Non-pigmented ciliary epithelial cell (primary cell): ENCODE measurements around the gene TICRR.
"Not testable (repeated sequence)": the region's sequence is repeated elsewhere in the genome, so short reads cannot be mapped to it uniquely, and the experiment has no call there.

Experiments used
- DNase-seq: peaks from one replicate; pipeline ENCODE4 v3.0.0-alpha.2; 2010; ENCODE audit warnings: low read depth

The TICRR gene, protein sequence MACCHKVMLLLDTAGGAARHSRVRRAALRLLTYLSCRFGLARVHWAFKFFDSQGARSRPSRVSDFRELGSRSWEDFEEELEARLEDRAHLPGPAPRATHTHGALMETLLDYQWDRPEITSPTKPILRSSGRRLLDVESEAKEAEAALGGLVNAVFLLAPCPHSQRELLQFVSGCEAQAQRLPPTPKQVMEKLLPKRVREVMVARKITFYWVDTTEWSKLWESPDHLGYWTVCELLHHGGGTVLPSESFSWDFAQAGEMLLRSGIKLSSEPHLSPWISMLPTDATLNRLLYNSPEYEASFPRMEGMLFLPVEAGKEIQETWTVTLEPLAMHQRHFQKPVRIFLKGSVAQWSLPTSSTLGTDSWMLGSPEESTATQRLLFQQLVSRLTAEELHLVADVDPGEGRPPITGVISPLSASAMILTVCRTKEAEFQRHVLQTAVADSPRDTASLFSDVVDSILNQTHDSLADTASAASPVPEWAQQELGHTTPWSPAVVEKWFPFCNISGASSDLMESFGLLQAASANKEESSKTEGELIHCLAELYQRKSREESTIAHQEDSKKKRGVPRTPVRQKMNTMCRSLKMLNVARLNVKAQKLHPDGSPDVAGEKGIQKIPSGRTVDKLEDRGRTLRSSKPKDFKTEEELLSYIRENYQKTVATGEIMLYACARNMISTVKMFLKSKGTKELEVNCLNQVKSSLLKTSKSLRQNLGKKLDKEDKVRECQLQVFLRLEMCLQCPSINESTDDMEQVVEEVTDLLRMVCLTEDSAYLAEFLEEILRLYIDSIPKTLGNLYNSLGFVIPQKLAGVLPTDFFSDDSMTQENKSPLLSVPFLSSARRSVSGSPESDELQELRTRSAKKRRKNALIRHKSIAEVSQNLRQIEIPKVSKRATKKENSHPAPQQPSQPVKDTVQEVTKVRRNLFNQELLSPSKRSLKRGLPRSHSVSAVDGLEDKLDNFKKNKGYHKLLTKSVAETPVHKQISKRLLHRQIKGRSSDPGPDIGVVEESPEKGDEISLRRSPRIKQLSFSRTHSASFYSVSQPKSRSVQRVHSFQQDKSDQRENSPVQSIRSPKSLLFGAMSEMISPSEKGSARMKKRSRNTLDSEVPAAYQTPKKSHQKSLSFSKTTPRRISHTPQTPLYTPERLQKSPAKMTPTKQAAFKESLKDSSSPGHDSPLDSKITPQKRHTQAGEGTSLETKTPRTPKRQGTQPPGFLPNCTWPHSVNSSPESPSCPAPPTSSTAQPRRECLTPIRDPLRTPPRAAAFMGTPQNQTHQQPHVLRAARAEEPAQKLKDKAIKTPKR (N-terminal part only)

GRCh38 chr15:89575146-89575655, at the start of gene TICRR:
Gene TICRR, plus strand, starts transcription at chr15:89575469. Its CDS starts 118 bp downstream, at chr15:89575587.
- peak; percentile 98 for DNase-seq

DNA sequence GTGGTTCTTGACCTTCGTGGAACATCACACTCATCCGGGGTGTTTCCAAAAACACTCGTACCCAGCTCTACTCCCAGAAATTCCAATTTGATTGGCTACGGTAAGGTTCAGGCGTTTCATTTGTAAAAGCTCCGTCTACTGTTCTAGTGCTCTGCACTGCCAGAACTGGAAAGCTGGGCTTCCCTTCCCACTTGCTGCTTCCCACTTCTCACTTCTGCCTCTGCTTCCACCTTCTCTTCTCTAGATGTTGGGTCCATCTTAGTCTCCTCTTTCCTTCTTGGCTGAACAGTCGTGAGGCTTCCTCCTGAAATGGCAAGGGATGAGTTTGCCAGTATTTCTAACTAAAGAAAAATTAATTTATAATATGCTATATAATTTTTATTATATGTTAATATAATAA, 49.1 kb upstream of the TICRR start:
- DNase-seq = no peak

- no peak for DNase-seq
These were observed 48.4 kb upstream of the TICRR start for GRCh38 chr15:89526601-89527441.

- DNase-seq = no peak
These were observed 46.4 kb upstream of the TICRR start for GRCh38 chr15:89528757-89529352.

DNA sequence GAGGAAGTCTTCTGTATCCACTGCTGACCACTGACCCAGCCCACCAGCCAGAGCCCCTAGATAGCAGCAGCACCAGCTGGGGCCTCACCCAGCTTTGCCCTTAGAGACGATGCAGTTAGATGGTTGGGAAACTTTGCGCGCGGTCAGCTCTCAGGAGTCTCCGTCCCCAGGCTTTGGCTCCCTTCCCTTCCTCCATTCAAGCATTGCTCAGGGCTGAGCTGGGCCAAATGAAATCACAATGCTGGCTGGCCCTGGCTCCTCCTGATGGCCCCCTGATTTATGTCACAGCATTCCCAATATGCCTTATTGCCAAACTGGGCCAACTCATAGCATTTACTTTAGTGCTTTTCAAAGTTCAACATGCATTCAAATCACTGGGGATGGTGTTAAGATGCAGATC, 44.3 kb upstream of the TICRR start:
- no peak for DNase-seq

GRCh38 chr15:89531796-89532537, 43.3 kb upstream of the TICRR start:
- DNase-seq = no peak

DNA sequence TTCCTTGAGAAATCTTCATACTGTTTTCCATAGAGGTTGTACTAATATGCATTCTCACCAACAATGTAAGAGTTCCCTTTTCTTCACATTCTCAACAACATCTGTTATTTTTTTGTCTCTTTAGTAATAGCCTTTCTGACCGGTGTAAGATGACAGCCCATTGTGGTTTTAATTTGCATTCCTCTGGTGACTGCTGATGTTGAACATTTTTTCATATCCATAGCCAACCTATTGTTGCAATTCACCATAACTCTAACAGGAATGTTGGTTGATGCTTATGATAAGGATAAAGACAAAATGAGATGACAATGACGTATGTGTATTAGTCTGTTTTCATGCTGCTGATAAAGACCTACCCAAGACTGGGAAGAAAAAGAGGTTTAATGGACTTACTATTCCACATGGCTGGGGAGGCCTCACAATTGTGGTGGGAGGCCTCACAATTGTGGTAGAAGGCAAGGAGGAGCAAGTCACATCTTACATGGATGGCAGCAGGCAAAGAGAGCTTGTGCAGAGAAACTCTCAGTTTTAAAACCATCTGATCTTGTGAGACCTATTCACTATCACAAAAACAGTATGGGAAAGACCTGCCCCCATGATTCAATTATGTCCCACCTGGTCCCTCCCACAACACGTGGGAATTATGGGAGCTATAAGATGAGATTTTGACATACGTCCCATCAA, 41.3 kb upstream of the TICRR start:
- peak; percentile 34 for DNase-seq

DNA sequence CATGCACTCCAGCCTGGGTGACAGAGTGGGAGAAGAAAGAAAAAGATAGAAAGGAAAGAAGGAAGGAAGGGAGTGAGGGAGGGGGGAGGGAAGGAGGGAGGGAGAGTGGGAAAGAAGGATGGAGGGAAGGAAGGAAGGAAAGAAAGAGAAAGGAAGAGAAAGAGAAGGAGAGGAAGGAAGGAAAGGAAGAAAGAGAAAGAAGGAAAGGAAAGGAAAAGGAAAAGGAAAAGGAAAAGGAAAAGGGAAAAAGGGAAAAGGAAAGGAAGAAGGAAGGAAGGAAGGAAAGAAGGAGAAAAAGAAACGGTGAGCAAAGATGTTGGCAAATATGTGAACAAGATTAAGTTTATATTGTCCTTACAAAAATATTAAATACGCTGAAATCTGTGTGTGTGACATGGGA, 36.2 kb upstream of the TICRR start:
- DNase-seq = no peak

- DNase-seq = no peak
These were observed 32.9 kb upstream of the TICRR start for GRCh38 chr15:89542369-89542768.

GRCh38 chr15:89543389-89543788, 31.9 kb upstream of the TICRR start:
- DNase-seq = no peak

DNA sequence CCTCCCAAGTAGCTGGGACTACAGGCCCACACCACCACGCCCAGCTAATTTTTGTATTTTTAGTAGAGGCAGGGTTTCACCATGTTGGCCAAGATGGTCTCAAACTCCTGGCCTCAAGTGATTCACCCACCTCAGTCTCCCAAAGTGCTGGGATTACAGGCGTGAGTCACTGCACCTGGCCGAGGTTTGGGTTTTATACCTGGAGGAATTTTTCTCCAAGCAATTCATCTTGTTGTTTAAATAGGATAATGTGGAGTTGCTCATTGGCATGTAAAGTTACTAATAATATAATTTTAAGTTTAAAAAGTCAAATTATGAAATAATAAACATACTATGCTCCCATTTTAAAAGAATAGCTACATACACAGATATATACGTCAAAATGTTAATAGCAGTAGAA, 26.1 kb upstream of the TICRR start:
- not testable (repeated sequence) for DNase-seq

DNA sequence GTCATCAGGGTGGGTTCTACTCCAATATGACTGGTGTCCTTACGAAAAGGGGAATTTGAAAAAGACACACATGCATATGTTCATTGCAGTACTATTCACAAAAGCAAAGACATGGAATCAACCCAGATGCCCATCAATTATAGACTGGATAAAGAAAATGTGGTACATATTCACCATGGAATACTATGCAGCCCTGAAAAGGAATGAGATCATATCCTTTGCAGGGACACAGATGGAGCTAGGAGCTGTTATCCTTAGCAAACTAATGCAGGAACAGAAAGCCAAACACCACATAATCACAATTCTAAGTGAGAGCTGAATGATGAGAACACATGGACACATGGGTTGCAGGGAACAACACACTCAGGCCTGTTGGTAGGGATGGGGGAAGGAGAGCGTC, 24.8 kb upstream of the TICRR start:
- no peak for DNase-seq

- DNase-seq = no peak
These were observed 23.7 kb upstream of the TICRR start for GRCh38 chr15:89551550-89551949.

GRCh38 chr15:89553632-89554031, 21.6 kb upstream of the TICRR start:
- DNase-seq = no peak

DNA sequence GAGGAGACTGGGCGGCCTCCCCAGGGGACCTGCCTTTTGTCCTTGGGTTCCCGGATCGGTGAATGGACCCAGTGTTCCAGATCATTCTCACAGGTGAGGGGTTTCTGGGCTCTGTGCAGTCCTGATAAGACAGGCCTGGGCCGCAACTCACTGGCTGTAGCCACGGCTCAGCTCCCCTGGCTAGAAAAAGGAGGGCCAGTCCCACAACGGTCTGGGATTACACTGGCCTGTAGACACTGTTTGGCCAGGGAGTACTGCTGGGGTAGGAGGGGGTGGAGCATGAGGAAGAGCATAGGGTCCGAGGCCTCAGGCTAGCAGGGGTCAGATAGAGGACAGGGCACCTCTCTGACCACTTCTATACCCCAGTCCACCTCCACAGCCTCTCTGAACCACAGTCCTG, 21.0 kb upstream of the TICRR start:
- no peak for DNase-seq

GRCh38 chr15:89555768-89556167, 19.5 kb upstream of the TICRR start:
- no peak for DNase-seq

GRCh38 chr15:89556413-89557262, 18.6 kb upstream of the TICRR start:
- peak; percentile 41 for DNase-seq

- DNase-seq = no peak
These were observed 15.5 kb upstream of the TICRR start for GRCh38 chr15:89559769-89560264.
